Keratinocyte (primary cell): ENCODE results near the gene CSMD2. TPM values are rescaled to one million over a fixed set of nuclear protein-coding genes. Genes with fewer than 3 reads are reported as not detected.

Experiments
- DNase-seq: peaks from one replicate; pipeline ENCODE4 v3.0.0-alpha.2; 2011; ENCODE audit warnings: low read depth, missing footprints, low spot score
- FAIRE-seq: peaks from 2 replicates; lab custom pipeline; 2011; peaks lifted over from hg19 to GRCh38; lab: Jason Lieb, UNC
- H2AFZ ChIP-seq: 2 replicates; pipeline ENCODE4 v1.6.0; 2012; ENCODE audit warnings: low read length, control low read depth, inconsistent platforms; ENCODE audit not compliant: control insufficient read depth
- H3K27ac ChIP-seq: 2 replicates; pipeline ENCODE4 v1.5.1; 2011; ENCODE audit warnings: low read length; ENCODE audit not compliant: control insufficient read depth, insufficient read depth
- H3K27me3 ChIP-seq: 3 replicates; pipeline ENCODE4 v1.6.0; 2011; ENCODE audit warnings: low read length; ENCODE audit not compliant: control insufficient read depth, insufficient read depth; ENCODE audit errors: extremely low read depth
- H3K36me3 ChIP-seq, 2 experiments: 2 replicates in 1 of 2; 3 replicates in 1 of 2; pipeline ENCODE4 v1.5.1; 2011; ENCODE audit warnings: low read length in 2 of 2, mild to moderate bottlenecking in 1 of 2; ENCODE audit not compliant: control insufficient read depth in 2 of 2, insufficient read depth in 2 of 2; ENCODE audit errors: extremely low read depth in 1 of 2
- H3K4me1 ChIP-seq: 3 replicates; pipeline ENCODE4 v1.5.1; 2011; ENCODE audit warnings: low read length; ENCODE audit not compliant: control insufficient read depth, insufficient read depth; ENCODE audit errors: extremely low read depth
- H3K4me2 ChIP-seq: 3 replicates; pipeline ENCODE4 v1.6.0; 2011; ENCODE audit warnings: low read depth, low read length; ENCODE audit not compliant: control insufficient read depth, insufficient read depth; ENCODE audit errors: extremely low read depth
- H3K4me3 ChIP-seq, 3 experiments: fragments of 200-600 bp in 1 of 3; sonication (generic) in 1 of 3; 2 replicates in 2 of 3; 3 replicates in 1 of 3; pipeline ENCODE4 v1.5.1; 2011 to 2016; ENCODE audit warnings: low read length in 3 of 3, mild to moderate bottlenecking in 3 of 3, control low read depth in 2 of 3, inconsistent platforms in 1 of 3, low read depth in 1 of 3, mixed read lengths in 1 of 3, mixed run types in 1 of 3, moderate library complexity in 1 of 3; ENCODE audit not compliant: control insufficient read depth in 2 of 3, insufficient read depth in 2 of 3; ENCODE audit errors: extremely low read depth in 1 of 3
- H3K79me2 ChIP-seq: 2 replicates; pipeline ENCODE4 v1.6.0; 2012; ENCODE audit warnings: low read length; ENCODE audit not compliant: control insufficient read depth, insufficient read depth
- H3K9ac ChIP-seq: 3 replicates; pipeline ENCODE4 v1.6.0; 2011; ENCODE audit warnings: low read length; ENCODE audit not compliant: control insufficient read depth, insufficient read depth; ENCODE audit errors: extremely low read depth
- H3K9me1 ChIP-seq: 3 replicates; pipeline ENCODE4 v1.6.0; 2011; ENCODE audit warnings: low read length; ENCODE audit not compliant: control insufficient read depth, insufficient read depth; ENCODE audit errors: extremely low read depth
- H3K9me3 ChIP-seq: 2 replicates; pipeline ENCODE4 v1.5.1; 2012; ENCODE audit warnings: low read depth, low read length; ENCODE audit not compliant: control insufficient read depth
- H4K20me1 ChIP-seq: 3 replicates; pipeline ENCODE4 v1.6.0; 2011; ENCODE audit warnings: low read length; ENCODE audit not compliant: control insufficient read depth, insufficient read depth; ENCODE audit errors: extremely low read depth
- EZH2 ChIP-seq: IDR thresholded peaks from one replicate; pipeline ENCODE4 v1.6.1; 2012; ENCODE audit warnings: inconsistent platforms, mild to moderate bottlenecking, low read length, moderate library complexity
- dilution Hi-C: fragments of 300-500 bp; cut with MboI; formaldehyde crosslinking; loops from one replicate; pipeline ENCODE4 v1.7.0; 2020; ENCODE audit warnings: low sequenced_read_pairs; ENCODE audit not compliant: extremely low pct_ligation_motif_present
- polyA plus RNA-seq, 5 experiments: library from polyadenylated mRNA; depleted of rRNA in 3 of 5; stranded (reverse) in 3 of 5; stranded (forward) in 1 of 5; unstranded in 1 of 5; fragments of >200 nt; gene quantifications; 1 replicate in 1 of 5; 2 replicates in 3 of 5; 3 replicates in 1 of 5; pipeline versions ENCODE4 v1.2.1 to v1.2.3, GENCODE V29; 2011 to 2012; ENCODE audit warnings: missing spikeins in 2 of 5, low read depth in 1 of 5, low replicate concordance in 1 of 5
- TF ChIP-seq, protein P1 (sequence below), 3 experiments: IDR thresholded peaks in 1 of 3; conservative IDR thresholded peaks in 1 of 3; optimal IDR thresholded peaks in 1 of 3; 2 replicates in 2 of 3; 3 replicates in 1 of 3; pipeline versions ENCODE3 to v1.5.1; 2011; ENCODE audit warnings: low read length in 3 of 3, mild to moderate bottlenecking in 3 of 3, moderate library complexity in 2 of 3, control low read depth in 1 of 3, inconsistent platforms in 1 of 3; ENCODE audit not compliant: insufficient read depth in 2 of 3; ENCODE audit errors: extremely low read depth in 1 of 3

The CSMD2 gene
- polyA plus RNA-seq, 1 donor (not counting 4 experiments of a cell fraction or from before 2014, with no cell fraction given), result 2.0 TPM

DNA sequence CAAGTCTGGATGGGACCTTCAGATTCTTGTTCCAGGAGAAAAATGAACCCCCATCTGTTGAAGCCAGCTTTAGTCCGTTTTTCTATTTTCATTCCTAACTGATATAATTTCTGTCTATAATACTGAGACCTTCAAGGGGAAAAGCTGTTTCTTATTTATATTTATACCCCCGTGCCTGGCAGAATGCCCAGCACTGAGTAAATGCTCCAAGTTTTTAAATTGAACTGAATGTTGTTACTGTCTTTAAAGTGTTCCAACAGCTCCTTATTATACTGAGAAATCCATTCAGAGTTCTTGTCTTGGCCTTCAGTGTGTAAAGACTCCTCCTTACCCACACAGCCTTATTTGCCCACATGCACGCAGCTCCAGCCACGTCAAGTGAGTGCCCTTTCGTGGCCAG is 479.8 kb downstream of the CSMD2 start:
- H3K36me3 ChIP-seq, result no peaks in the 10 kb centered on the region
- no peaks in the 10 kb centered on the region for H4K20me1 ChIP-seq
- no peaks in the 10 kb centered on the region for H3K9me3 ChIP-seq
- H3K9me1 ChIP-seq, result no peaks in the 10 kb centered on the region
- no peak for TF ChIP-seq EZH2
- TF ChIP-seq, protein P1, sequence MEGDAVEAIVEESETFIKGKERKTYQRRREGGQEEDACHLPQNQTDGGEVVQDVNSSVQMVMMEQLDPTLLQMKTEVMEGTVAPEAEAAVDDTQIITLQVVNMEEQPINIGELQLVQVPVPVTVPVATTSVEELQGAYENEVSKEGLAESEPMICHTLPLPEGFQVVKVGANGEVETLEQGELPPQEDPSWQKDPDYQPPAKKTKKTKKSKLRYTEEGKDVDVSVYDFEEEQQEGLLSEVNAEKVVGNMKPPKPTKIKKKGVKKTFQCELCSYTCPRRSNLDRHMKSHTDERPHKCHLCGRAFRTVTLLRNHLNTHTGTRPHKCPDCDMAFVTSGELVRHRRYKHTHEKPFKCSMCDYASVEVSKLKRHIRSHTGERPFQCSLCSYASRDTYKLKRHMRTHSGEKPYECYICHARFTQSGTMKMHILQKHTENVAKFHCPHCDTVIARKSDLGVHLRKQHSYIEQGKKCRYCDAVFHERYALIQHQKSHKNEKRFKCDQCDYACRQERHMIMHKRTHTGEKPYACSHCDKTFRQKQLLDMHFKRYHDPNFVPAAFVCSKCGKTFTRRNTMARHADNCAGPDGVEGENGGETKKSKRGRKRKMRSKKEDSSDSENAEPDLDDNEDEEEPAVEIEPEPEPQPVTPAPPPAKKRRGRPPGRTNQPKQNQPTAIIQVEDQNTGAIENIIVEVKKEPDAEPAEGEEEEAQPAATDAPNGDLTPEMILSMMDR (optimal IDR thresholded peaks at IDR 0.05 in 1 of 3, IDR thresholded peaks at IDR 0.05 in 1 of 3, conservative IDR thresholded peaks at IDR 0.05 in 1 of 3; ENCODE audit: extremely low read depth in 1 of 3, insufficient read depth in 2 of 3, low read length in 3 of 3), result no peak
- no peaks in the 10 kb centered on the region for H3K4me1 ChIP-seq
- dilution Hi-C loops, result no loop called here
- FAIRE-seq, result no peak
- no peak overlapping the region for H3K27ac ChIP-seq
- H3K4me3 ChIP-seq, result no peak overlapping the region
- H3K4me2 ChIP-seq, result no peak overlapping the region
- H3K27me3 ChIP-seq, result no peaks in the 10 kb centered on the region
- H3K9ac ChIP-seq, result no peak overlapping the region
- H3K79me2 ChIP-seq, result no peaks in the 10 kb centered on the region
- no peak overlapping the region for H2AFZ ChIP-seq
- DNase-seq, result no peak

GRCh38 chr1:33684396-33685179 is 480.4 kb downstream of the CSMD2 start:
- TF ChIP-seq, protein P1 (optimal IDR thresholded peaks at IDR 0.05 in 1 of 3, IDR thresholded peaks at IDR 0.05 in 1 of 3, conservative IDR thresholded peaks at IDR 0.05 in 1 of 3; ENCODE audit: extremely low read depth in 1 of 3, insufficient read depth in 2 of 3, low read length in 3 of 3), result no peak
- TF ChIP-seq EZH2, result no peak
- Histone ChIP-seq H3K79me2 (no peaks in the 10 kb centered on the region), H3K9ac (no peak overlapping the region), H3K27ac (no peak overlapping the region), H3K9me3 (no peaks in the 10 kb centered on the region), H3K36me3 (no peaks in the 10 kb centered on the region), H4K20me1 (no peaks in the 10 kb centered on the region), H3K4me3 (no peak overlapping the region), H3K4me1 (no peaks in the 10 kb centered on the region), H3K4me2 (no peak overlapping the region), H3K9me1 (no peaks in the 10 kb centered on the region), H2AFZ (no peak overlapping the region), H3K27me3 (no peaks in the 10 kb centered on the region)
- DNase-seq (no peak), FAIRE-seq (no peak)
- dilution Hi-C loops, result no loop called here
